BJ (cell line): Measurements from ENCODE around the gene BEND2. TPM values are rescaled to one million over a fixed set of nuclear protein-coding genes. Genes with fewer than 3 reads are reported as not detected.

Source experiments
- CTCF ChIA-PET: fragments of 350-600 bp; formaldehyde crosslinking; extraction: SDS; loops from one replicate; lab custom pipeline; 2021; ENCODE audit warnings: antibody characterized with exemption, inconsistent platforms; lab: Yijun Ruan, JAX
- POLR2A ChIA-PET: fragments of 300-600 bp; sonication (Branson Sonifier 250); formaldehyde crosslinking; extraction: SDS; loops from one replicate; lab custom pipeline; 2021; ENCODE audit warnings: antibody characterized with exemption; lab: Charles Lee
- DNase-seq: peaks from one replicate; pipeline ENCODE4 v3.0.0-alpha.2; 2011; ENCODE audit warnings: low read depth
- H3K27me3 ChIP-seq: 2 replicates; pipeline ENCODE4 v1.6.0; 2011; ENCODE audit warnings: low read length; ENCODE audit not compliant: control insufficient read depth, insufficient read depth
- H3K36me3 ChIP-seq: 2 replicates; pipeline ENCODE4 v1.5.1; 2011; ENCODE audit warnings: low read length; ENCODE audit not compliant: control insufficient read depth, insufficient read depth
- H3K4me3 ChIP-seq: 2 replicates; pipeline ENCODE4 v1.5.1; 2011; ENCODE audit warnings: low read depth, mild to moderate bottlenecking, control low read depth, low read length
- polyA plus RNA-seq: library from polyadenylated mRNA; depleted of rRNA; stranded (reverse); fragments of >200 nt; gene quantifications from 2 replicates; pipeline ENCODE4 v1.2.3, GENCODE V29; 2011
- TF ChIP-seq, protein P1 (sequence below): IDR thresholded peaks from 2 replicates; pipeline ENCODE4 v1.5.1; 2011; ENCODE audit warnings: low read depth, mild to moderate bottlenecking, control low read depth, inconsistent platforms, low read length, moderate library complexity; ENCODE audit not compliant: insufficient read depth

Gene BEND2
- polyA plus RNA-seq, 1 experiment = not detected

DNA sequence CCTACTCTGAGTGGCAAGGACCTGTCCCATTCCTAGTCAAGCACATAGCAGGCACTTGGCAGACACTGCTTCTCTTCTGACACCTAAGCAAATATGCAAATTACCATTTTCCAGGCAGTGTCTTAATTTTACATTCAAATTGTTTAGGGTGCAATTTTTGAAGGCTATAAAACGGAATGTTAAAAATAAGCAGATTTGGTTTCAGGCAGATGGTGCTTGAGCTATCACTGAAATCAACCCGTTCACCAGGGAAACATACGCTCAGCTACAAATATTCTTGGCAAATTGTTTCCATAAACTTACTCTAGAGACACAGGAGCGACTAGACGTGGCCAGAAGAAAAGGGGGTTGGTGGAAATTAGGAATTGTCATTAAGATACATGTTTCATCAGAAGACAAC is 45.7 kb downstream of the BEND2 start:
- Histone ChIP-seq H3K36me3 (no peaks in the 10 kb centered on the region), H3K4me3 (no peak overlapping the region), H3K27me3 (no peaks in the 10 kb centered on the region)
- no peak for DNase-seq
- CTCF ChIA-PET = no interaction called here
- POLR2A ChIA-PET = no interaction called here
- TF ChIP-seq, protein P1, sequence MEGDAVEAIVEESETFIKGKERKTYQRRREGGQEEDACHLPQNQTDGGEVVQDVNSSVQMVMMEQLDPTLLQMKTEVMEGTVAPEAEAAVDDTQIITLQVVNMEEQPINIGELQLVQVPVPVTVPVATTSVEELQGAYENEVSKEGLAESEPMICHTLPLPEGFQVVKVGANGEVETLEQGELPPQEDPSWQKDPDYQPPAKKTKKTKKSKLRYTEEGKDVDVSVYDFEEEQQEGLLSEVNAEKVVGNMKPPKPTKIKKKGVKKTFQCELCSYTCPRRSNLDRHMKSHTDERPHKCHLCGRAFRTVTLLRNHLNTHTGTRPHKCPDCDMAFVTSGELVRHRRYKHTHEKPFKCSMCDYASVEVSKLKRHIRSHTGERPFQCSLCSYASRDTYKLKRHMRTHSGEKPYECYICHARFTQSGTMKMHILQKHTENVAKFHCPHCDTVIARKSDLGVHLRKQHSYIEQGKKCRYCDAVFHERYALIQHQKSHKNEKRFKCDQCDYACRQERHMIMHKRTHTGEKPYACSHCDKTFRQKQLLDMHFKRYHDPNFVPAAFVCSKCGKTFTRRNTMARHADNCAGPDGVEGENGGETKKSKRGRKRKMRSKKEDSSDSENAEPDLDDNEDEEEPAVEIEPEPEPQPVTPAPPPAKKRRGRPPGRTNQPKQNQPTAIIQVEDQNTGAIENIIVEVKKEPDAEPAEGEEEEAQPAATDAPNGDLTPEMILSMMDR = no peak

DNA sequence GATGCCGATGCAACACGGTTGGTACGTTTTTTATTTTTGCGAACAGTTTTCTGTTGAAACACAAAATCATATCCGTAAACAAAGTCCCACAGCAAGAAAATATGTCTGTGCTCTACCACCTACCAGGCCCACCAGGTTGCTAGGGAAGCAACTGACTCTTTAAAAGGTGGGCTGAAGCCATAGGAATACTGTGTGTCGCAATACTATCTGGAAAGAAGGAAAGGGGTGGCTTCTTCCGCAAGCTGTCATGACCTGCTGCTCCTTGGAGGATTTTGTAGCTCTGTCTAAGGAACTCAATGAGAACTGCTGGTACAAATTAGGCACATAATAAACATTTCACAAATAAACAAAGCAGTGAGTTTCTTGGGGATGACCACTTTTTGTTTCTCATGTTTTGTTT is 46.5 kb downstream of the BEND2 start:
- POLR2A ChIA-PET = no interaction called here
- CTCF ChIA-PET = no interaction called here
- Histone ChIP-seq H3K27me3 (no peaks in the 10 kb centered on the region), H3K36me3 (no peaks in the 10 kb centered on the region), H3K4me3 (no peak overlapping the region)
- no peak for DNase-seq
- TF ChIP-seq, protein P1 = no peak

DNA sequence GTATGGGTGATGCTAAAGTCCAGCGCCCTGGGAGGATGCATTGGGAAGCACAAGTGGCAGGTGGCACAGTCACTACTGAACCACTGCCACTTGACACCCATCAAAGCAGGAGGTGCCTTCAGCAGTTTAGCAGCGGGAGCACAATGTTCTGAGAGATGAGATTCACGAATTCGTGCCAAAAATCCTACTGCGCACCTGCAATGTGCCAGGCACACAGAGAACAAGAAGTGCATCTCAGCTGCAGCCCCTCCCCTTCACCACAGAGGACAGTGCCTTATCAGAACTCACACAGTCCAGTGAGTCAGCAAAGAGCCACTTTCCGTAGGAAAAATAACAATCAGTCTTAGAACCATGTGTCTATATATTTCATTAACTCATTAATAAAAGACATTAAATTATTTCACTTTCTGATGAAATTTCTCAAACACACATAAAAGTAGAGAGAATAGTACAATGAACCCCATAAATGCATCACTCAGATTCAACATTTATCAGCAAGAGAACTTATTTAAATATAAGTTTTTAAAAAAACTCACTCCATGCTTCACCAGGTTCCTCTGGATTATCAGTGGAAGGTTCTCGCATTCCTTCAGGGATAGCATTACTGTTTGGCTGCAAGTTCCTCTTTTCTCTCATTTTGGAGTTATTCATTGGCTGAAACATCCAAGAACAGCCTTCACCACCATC is 47.0 kb downstream of the BEND2 start:
- no peaks in the 10 kb centered on the region for H3K27me3 ChIP-seq
- no peak overlapping the region for H3K4me3 ChIP-seq
- DNase-seq = no peak
- no peaks in the 10 kb centered on the region for H3K36me3 ChIP-seq
- POLR2A ChIA-PET = no interaction called here
- CTCF ChIA-PET = no interaction called here
- TF ChIP-seq, protein P1 = no peak

DNA sequence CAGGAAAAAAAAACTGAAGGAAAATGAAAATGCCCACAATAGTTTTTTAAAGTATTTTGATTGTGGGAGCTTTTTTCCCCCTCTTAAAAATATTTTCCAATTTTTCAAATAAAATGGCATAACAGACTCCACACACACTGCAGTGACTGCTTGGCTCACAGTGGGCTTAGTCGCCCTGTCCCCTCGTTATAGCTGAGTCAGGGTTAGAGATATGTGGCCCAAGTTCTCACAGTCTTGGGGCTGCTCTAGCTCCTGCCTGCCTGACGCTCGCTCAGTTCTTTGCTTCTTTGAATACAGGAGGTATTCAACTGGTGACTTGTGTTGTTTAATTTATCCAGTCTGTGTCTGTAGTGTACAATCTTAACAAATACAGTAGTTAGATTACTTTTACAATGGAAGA is 47.7 kb downstream of the BEND2 start:
- ChIA-PET CTCF (no interaction called here), POLR2A (no interaction called here)
- H3K36me3 ChIP-seq = no peaks in the 10 kb centered on the region
- TF ChIP-seq, protein P1 = no peak
- no peaks in the 10 kb centered on the region for H3K27me3 ChIP-seq
- DNase-seq = no peak
- no peak overlapping the region for H3K4me3 ChIP-seq

DNA sequence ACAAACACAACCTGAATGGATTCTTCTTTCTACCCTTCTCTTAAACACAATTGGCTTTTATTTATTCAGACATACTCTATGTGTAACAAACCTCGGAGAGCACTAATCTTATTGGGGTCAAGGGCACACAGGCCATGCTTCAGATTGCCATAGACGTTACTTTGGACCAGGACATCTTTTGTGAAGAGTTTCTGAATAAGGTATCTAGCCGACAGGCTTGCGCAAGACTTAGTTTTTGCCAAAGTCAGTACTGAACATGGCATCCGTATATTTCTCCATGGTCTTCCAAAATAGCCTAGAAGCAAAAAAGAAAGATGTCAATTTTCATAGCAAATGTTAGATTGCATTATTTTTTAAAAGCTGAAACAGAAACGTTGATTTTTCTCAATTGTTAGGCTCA is 49.8 kb downstream of the BEND2 start:
- ChIA-PET POLR2A (no interaction called here), CTCF (no interaction called here)
- TF ChIP-seq, protein P1 = no peak

More for the DNA sequence above, 49.8 kb downstream of the BEND2 start:
- no peak for DNase-seq
- H3K36me3 ChIP-seq = no peaks in the 10 kb centered on the region
- no peak overlapping the region for H3K4me3 ChIP-seq
- H3K27me3 ChIP-seq = no peaks in the 10 kb centered on the region
